ENCODE data around the gene PCSK7.

The PCSK7 gene

GRCh38 chr11:117175104-117175503 is 56.8 kb downstream of the PCSK7 start:
- intact Hi-C loops (cut with DNase I): loop anchor here (5.0 kb wide), 1 partner anchor 33 kb away; the partner anchor contains the start of gene PAFAH1B2
- DNase-seq: peak in 2 of 10 donors; percentile 30 to 42

GRCh38 chr11:117172724-117173421 is 59.0 kb downstream of the PCSK7 start:
- DNase-seq: no peak

GRCh38 chr11:117171404-117172061 is 60.3 kb downstream of the PCSK7 start:
- DNase-seq: peak in 1 of 10 donors; percentile 71
- intact Hi-C loops (cut with DNase I): no loop called here

More at GRCh38 chr11:117172724-117173421, 59.0 kb downstream of the PCSK7 start:
- intact Hi-C loops (cut with DNase I): no loop called here

- DNase-seq: no peak
- intact Hi-C loops (cut with DNase I): no loop called here
Measured at GRCh38 chr11:117171007-117171403, 60.9 kb downstream of the PCSK7 start.

- intact Hi-C loops (cut with DNase I): no loop called here
- peak in 1 of 10 donors; percentile 69 for DNase-seq
Measured at GRCh38 chr11:117170210-117170609, 61.7 kb downstream of the PCSK7 start.

GRCh38 chr11:117169736-117170135 is 62.1 kb downstream of the PCSK7 start:
- no peak for DNase-seq
- intact Hi-C loops (cut with DNase I): no loop called here

- DNase-seq: no peak
- intact Hi-C loops (cut with DNase I): no loop called here
Measured at GRCh38 chr11:117166491-117166890, 65.4 kb downstream of the PCSK7 start.

GRCh38 chr11:117160826-117161225 is 71.0 kb downstream of the PCSK7 start:
- DNase-seq: no peak
- intact Hi-C loops (cut with DNase I): no loop called here

GRCh38 chr11:117159892-117160291 is 72.0 kb downstream of the PCSK7 start:
- no peak for DNase-seq
- intact Hi-C loops (cut with DNase I): no loop called here

- intact Hi-C loops (cut with DNase I): no loop called here
- no peak for DNase-seq
Measured at GRCh38 chr11:117157507-117157906, 74.4 kb downstream of the PCSK7 start.

GRCh38 chr11:117154468-117154867 is 77.4 kb downstream of the PCSK7 start:
- intact Hi-C loops (cut with DNase I): no loop called here
- DNase-seq: no peak
